ENCODE measurements around the gene EHMT1.

DNA sequence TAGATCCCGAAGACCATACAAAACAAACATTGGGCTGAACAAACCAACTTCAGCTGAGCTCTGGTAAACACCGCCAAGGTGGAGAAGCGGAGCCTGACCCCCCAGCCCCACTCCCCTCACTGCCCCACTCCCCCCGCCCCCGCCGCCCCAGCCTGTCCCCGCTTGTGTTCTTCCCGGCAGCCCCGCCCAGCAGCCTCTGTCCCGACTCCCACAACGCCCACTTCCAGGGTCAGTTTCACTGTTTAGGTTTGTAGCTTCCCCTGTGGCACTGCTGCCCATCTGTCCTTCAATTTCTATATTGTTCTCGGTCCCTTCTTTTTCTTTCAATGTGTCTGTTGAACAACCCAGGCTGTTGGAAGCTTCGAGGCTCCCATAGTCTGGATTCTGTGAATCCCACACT, 146.7 kb downstream of the EHMT1 start:
- TF ChIP-seq POLR2A (IDR thresholded peaks at IDR 0.05; ENCODE audit: control extremely low read depth in 1 of 2, low read depth in 2 of 2, low read length in 2 of 2) = no peak
- TF ChIP-seq, protein P1, sequence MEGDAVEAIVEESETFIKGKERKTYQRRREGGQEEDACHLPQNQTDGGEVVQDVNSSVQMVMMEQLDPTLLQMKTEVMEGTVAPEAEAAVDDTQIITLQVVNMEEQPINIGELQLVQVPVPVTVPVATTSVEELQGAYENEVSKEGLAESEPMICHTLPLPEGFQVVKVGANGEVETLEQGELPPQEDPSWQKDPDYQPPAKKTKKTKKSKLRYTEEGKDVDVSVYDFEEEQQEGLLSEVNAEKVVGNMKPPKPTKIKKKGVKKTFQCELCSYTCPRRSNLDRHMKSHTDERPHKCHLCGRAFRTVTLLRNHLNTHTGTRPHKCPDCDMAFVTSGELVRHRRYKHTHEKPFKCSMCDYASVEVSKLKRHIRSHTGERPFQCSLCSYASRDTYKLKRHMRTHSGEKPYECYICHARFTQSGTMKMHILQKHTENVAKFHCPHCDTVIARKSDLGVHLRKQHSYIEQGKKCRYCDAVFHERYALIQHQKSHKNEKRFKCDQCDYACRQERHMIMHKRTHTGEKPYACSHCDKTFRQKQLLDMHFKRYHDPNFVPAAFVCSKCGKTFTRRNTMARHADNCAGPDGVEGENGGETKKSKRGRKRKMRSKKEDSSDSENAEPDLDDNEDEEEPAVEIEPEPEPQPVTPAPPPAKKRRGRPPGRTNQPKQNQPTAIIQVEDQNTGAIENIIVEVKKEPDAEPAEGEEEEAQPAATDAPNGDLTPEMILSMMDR (IDR thresholded peaks at IDR 0.05; ENCODE audit: control extremely low read depth in 1 of 3, insufficient read depth in 1 of 3, low read depth in 1 of 3, low read length in 3 of 3) = no peak
- no peak for TF ChIP-seq SP2 (IDR thresholded peaks at IDR 0.05; ENCODE audit: low read length)
- no peak for TF ChIP-seq EZH2 (IDR thresholded peaks at IDR 0.05; ENCODE audit: low read depth, low read length, severe bottlenecking)
- TF ChIP-seq POLR2AphosphoS5 (IDR thresholded peaks at IDR 0.05; ENCODE audit: low read depth, low read length) = no peak
- TF ChIP-seq CHD2 (IDR thresholded peaks at IDR 0.05; ENCODE audit: low read length) = no peak
- TF ChIP-seq, protein P2, sequence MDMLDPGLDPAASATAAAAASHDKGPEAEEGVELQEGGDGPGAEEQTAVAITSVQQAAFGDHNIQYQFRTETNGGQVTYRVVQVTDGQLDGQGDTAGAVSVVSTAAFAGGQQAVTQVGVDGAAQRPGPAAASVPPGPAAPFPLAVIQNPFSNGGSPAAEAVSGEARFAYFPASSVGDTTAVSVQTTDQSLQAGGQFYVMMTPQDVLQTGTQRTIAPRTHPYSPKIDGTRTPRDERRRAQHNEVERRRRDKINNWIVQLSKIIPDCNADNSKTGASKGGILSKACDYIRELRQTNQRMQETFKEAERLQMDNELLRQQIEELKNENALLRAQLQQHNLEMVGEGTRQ (IDR thresholded peaks at IDR 0.05; ENCODE audit: low read length) = no peak
- no peak for TF ChIP-seq TAF1 (IDR thresholded peaks at IDR 0.05; ENCODE audit: low read depth, low read length)
- TF ChIP-seq MAFK (IDR thresholded peaks at IDR 0.05; ENCODE audit: low read depth, low read length) = no peak
- TF ChIP-seq ZNF274 (IDR thresholded peaks at IDR 0.05; ENCODE audit: borderline replicate concordance, extremely low read depth, low read length) = no peak
- TF ChIP-seq CREB1 (IDR thresholded peaks at IDR 0.05) = no peak

Measured in H1 (cell line).